Activated CD8-positive, alpha-beta memory T cell treated with anti-CD3 and anti-CD28 coated beads for 1 hour (primary cell): ENCODE results near the gene ZNF132.
A peak's percentile ranks its signal among the peaks of the same experiment; 100 is the strongest.
"Not testable (repeated sequence)": the region's sequence is repeated elsewhere in the genome, so short reads cannot be mapped to it uniquely, and the experiment has no call there.

Experiments used
- DNase-seq, 2 donors: peaks; one replicate each; pipeline ENCODE4 v3.0.0-alpha.2; 2020; ENCODE audit warnings: low read depth in 1 of 2; ENCODE audit errors: extremely low read depth in 1 of 2

The ZNF132 gene

GRCh38 chr19:58468216-58468839 lies 28.4 kb upstream of the ZNF132 start:
- no peak for DNase-seq

- DNase-seq = peak; percentile 96 to 97
Observed at GRCh38 chr19:58466760-58467589, 27.0 kb upstream of the ZNF132 start, which contains the start of gene ZNF324. TSS of gene ZNF324 (plus strand) at chr19:58467080. CDS start at chr19:58469186, 2,106 bp downstream.

DNA sequence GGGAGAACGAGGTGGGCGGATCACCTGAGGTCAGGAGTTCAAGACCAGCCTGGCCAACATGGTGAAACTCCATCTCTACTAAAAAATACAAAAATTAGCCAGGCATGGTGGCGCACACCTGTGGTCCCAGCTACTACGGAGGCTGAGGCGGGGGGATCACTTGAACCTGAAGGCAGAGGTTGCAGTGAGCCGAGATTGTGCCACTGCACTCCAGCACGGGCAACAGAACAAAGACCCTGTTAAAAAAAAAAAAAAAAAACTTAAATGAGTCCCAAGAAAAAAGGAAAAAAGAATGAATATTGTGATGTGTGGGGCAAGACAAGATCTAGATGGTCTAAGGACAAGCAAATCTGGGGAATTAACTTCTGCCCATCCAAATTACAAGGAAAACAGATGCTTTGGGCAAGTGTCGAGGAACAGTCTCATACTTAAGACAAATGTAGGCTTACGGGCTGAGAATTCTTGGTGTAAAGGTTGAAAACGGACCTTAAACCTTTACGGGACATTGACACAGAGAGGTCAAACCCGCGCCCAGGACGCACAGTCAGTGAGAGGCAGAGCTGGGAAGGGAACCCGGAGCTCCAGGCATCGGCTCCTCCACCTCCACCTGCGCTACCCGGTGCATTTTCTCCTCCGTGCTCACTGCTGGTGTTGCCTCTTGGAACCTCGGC lies 26.3 kb upstream of the ZNF132 start:
- no peak for DNase-seq

- no peak for DNase-seq
Observed at GRCh38 chr19:58460039-58460438, 20.1 kb upstream of the ZNF132 start.

GRCh38 chr19:58456111-58456510 lies 16.2 kb upstream of the ZNF132 start:
- no peak for DNase-seq

- DNase-seq = no peak
Observed at GRCh38 chr19:58455306-58455705, 15.4 kb upstream of the ZNF132 start.

DNA sequence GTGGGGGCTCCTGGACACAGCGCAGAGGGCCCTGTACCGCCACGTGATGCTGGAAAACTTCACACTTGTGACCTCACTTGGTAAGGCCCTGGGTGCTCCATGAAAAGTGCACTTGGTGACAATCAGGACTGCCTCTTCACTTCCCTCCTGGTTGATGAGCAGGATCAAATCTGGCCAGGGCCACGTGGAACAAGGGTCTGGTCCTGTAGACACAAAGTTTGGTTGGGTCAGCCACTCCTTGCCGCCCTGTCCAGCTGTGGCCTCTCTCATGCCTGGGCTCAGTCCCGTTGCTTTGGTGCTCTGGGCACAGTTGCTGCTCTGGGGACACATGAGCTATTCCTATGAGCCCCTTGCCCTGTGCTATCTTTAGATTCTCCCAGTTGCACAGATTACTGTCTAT lies 13.8 kb upstream of the ZNF132 start:
- DNase-seq = no peak

- peak; percentile 90 to 94 for DNase-seq
Observed at GRCh38 chr19:58451358-58452101, 11.6 kb upstream of the ZNF132 start, which contains the start of gene ZNF324B. TSS of gene ZNF324B (plus strand) at chr19:58451622. CDS start at chr19:58453702, 2,080 bp downstream.

DNA sequence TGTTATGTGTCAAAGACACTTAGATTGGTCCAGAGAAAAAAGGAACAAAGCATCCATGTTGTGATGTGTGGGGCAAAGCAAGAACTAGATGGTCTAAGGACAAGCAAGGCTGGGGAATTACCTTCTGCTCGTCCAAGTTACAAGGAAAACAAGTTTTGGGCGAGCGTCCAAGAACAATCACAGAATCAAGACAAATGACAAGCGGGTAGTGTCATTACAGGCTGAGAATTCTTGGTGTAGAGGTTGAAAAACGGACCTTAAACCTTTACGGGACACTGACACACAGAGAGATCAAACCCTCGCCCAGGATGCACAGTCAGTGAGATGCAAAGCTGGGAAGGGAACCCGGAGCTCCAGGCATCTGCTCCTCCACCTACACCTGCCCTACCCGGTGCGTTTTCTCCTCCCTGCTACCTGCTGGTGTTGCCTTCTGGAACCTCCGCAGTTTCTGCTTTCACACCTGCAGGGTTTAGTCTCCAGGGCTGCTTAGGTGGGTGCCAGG lies 11.0 kb upstream of the ZNF132 start:
- no peak for DNase-seq

GRCh38 chr19:58449980-58450379 lies 10.0 kb upstream of the ZNF132 start:
- DNase-seq = not testable (repeated sequence)

- DNase-seq = not testable (repeated sequence)
Observed at GRCh38 chr19:58448860-58449259, 8.9 kb upstream of the ZNF132 start.

DNA sequence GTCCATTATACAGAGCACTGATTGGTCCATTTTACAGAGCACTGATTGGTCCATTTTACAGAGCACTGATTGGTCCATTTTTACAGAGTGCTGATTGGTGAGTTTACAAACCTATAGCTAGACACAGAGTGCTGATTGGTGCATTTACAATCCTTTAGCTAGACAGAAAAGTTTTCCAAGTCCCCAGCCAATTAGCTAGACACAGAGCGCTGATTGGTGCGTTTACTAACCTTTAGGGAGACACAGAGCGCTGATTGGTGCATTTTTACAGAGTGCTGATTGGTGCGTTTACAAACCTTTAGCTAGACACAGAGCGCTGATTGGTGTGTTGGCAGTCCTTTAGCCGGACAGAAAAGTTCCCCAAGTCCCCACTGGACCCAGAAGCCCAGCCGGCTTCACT lies 3.0 kb upstream of the ZNF132 start:
- DNase-seq = not testable (repeated sequence)

DNA sequence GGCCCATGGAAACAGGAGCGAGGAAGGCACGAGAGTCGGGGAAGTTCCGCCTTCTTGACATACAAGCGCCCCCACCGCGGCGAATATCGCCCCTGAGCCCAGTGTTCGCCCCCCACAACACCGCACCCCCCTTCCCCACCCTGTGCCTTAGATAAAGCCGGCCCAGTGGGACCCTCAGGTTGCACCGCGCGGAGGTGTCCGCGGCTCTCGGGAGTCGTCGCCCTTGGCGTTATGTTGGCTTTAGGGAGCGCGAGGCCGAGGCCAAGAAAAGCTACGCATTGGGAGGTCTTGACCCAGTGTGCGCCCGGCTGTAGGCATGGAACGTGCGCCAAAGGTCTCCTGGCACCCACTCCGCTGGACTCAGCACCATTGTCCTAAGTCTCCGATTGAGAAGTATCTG lies 603 bp upstream of the ZNF132 start:
- no peak for DNase-seq

GRCh38 chr19:58434217-58434616 lies 5.7 kb downstream of the ZNF132 start:
- no peak for DNase-seq

- DNase-seq = no peak
Observed at GRCh38 chr19:58429745-58430144, 10.2 kb downstream of the ZNF132 start.

- no peak for DNase-seq
Observed at GRCh38 chr19:58428617-58429016, 11.3 kb downstream of the ZNF132 start.

DNA sequence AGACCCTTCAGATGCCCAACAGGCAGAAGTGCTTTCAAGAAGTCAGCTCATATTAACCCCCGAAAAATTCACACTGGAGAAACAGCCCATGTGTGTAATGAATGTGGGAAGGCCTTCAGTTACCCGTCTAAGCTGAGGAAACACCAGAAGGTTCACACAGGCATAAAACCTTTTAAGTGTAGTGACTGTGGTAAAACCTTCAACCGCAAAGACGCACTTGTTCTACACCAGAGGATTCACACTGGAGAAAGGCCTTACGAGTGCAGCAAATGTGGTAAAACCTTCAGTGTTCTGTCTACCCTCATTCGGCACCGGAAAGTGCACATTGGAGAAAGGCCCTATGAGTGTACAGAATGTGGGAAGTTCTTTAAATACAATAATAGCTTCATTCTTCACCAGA lies 22.9 kb downstream of the ZNF132 start:
- DNase-seq = no peak

GRCh38 chr19:58416604-58417003 lies 23.3 kb downstream of the ZNF132 start:
- no peak for DNase-seq

- no peak for DNase-seq
Observed at GRCh38 chr19:58409010-58409790, 30.8 kb downstream of the ZNF132 start.
